SH-SY5Y (cell line): ENCODE results near the gene AQP3.

ENCODE experiments used
- GATA2 ChIP-seq: IDR thresholded peaks from 2 replicates; pipeline ENCODE4 v1.6.1; 2011; ENCODE audit warnings: mild to moderate bottlenecking, low read depth, low read length
- GATA3 ChIP-seq: IDR thresholded peaks from 2 replicates; pipeline ENCODE4 v1.6.1; 2011; ENCODE audit warnings: low read depth, mild to moderate bottlenecking, low read length, moderate library complexity

DNA sequence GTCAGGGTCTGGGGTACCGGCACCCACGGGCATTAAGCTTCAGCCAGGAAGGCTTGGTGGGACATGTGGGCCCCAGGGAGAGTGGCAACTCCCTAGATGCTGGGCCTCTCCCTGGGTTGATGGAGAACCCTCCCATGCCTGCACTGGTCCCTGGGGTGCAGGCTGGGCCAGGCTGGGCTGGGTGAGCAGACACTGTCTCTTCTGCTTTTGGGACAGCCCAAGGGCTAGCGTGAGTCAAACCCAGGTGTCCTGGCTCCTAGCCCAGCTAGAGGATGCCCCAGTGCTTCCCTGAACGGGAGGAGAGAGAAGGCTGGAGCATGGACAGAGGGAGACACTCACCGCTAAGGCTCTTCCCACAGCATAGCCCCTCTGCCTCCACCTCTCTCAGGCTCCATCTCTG lies 39.3 kb downstream of the AQP3 start:
- no peak for TF ChIP-seq GATA3
- no peak for TF ChIP-seq GATA2
